NCI-H1417 (cell line): ENCODE measurements around the gene RPH3AL.
A peak's percentile ranks its signal among the peaks of the same experiment; 100 is the strongest.

Experiments used
- DNase-seq, 3 experiments: peaks; one replicate each; lab custom pipeline; 2025; lab: John Stamatoyannopoulos, UW

Gene RPH3AL, protein sequence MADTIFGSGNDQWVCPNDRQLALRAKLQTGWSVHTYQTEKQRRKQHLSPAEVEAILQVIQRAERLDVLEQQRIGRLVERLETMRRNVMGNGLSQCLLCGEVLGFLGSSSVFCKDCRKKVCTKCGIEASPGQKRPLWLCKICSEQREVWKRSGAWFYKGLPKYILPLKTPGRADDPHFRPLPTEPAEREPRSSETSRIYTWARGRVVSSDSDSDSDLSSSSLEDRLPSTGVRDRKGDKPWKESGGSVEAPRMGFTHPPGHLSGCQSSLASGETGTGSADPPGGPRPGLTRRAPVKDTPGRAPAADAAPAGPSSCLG

DNA sequence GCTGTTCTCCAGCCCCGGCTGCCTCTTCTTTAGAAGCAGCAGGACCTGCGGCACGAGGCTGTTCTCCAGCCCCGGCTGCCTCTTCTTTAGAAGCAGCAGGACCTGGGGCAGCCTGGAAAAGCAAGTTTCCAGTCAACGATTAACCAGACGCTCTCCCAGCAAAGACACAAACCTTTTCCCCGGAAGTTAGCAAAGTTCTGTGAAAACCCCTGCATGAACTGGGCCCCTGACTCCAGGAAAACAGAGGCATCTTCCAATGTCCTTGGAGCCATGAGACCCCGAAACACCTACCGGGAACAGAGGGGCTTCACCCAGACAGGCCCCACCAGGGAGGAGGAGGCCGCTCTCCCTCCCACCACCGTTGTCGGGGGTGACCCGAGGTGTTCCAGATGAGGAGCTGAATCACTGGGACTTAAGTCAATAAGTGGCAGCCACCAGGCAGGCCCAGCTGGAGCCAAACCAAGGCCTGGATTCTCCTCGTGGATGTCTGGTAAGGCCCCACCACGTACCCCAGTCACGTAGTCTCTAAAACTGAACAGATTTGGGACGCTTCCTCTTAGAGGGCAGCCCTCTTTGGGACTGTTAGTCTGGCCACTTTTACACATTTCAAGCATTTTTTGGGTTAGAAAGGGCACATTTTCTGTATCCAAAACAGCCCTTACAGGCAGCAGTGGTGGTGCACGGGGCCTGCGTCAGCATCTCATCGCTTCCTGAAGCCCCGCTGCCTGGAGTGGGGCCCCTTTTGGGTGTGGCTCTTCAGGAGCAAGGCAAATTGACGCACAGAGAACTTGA is at the start of gene RPH3AL:
Gene RPH3AL, minus strand, starts transcription at position 387 of the 792 bp plus-strand sequence. CDS start 25,264 bp downstream, outside the sequence.
- peak; percentile 85 to 87 (median 87) for DNase-seq

DNA sequence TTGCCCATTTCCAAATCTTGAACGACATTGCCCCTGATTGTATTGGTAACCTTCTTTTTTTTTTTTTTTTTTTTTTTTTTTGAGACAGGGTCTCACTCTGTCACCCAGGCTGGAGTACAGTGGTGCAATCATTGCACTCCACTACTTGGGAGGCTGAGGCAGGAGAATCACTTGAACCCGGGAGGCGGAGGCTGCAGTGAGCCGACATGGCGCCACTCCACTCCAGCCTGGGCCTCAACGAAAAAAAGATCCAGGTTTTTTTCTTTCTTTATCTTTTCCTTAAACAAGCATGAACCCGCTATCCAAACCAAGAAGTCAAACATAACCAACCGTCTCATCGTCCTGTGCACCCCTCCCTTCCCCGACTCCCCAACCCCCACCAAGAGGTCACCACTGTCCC is 47.6 kb upstream of the RPH3AL start:
- no peak for DNase-seq

DNA sequence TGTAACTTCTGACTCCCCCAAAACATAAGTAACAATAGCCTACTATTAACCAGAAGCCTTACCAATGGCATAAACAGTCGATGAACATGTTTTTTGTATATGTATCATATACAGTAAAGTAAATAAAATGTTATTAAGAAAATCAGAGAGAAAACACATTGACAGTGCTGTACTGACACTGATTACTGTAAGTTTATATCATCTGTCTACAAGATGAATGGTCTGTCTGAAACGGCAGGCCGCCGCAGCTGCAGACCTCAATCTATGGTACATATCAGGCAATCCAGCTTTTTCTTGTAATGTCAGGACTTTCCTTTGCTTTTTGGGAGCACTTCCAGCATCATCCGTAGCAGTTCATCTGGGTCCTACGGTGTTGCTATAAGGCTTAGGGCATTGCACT is 44.2 kb upstream of the RPH3AL start:
- DNase-seq = peak in 1 of 3 experiments; percentile 36

DNA sequence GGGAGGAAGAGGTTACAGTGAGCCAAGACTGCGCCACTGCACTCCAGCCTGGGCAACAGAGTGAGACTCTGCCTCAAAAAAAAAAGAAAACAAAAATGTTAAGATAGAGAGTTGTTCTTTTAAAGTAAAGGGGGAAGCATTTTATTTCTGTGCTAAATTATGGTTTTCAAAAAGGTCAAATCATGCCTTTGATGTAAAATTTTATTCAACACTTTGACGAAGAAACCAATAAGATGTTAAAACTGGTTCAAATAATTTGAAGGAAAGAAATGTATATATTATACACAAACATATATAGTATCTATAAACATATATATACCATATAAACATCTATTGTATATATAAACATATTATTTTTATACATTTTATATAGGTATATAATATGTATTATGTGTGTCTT is 43.4 kb upstream of the RPH3AL start:
- no peak for DNase-seq

DNA sequence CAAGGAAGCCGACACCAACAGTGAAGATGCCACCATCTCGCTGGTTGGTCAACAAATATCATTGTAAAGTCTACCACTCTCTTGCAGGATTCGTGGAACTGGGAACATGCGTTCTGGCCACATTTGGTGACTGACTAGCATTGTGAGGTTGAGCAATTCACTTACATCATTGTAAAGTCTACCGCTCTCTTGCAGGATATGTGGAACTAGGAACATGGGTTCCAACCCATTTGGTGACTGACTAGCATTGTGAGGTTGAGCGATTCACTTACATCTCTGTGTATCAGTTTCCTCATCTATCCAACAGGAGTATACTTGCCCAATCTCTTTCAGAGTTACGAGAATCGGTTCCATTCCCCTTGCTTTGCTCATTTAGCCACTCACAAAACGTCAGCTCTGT is 42.6 kb upstream of the RPH3AL start:
- no peak for DNase-seq

DNA sequence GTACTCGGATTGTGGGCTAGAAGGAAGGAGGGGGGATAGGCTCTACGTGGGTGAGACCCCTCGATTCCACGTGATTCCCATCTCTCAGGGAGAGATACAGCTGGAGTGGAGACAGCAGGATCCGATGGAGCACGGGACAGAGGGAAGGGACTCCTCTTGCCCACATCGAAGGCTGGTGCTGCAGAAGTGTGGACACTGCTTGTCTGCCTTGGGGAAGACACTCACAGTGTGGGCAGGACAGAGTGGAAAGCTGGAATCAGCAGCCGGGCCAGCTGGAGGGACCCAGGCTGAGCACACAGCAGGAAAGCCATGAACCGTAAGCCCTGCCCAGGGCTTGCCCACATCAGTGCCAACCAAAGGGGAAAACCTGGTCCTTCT is 42.1 kb upstream of the RPH3AL start:
- no peak for DNase-seq

DNA sequence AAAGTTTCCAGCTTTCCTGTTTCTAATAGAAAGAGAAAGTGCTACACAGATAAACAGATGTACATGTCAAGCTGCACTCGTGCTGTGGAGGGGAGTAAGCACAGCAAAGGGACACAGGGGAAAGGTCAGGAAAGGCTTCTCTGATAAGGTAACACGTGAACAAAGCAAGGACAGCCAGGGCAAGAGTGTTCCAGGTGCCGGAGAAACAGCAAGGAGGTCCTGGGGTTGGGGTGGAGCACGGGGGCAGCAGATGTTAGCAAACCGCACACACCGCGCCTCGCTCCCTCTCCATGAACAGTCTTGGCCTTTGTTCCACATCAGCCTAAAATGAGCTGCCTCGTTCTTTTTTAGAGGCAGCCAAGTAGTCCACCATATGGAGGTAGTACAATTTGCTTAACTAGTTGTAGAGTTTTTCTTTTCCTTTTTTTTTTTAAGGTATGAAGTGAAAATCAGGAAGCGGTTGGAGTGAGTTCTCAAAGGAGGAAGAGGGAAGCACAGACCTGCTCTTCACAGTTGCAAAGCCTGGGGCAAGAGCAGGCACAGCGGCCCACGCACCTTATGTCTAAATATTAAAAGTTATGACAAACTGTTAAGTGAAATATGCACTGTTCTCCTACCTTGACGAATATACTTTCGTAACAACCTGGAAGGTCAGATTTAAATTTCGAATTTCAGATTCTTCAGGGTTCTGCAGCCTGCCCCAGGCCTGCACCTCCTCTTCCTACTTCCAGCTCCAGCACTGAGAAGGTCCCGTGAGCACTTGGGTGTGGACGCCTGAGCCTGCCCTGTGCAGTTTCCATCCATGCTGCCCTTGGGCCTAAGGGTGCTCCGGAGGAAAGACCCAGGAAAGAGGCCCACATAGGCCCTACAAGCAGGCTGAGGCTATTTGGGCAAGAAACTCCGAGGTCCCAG is 41.5 kb upstream of the RPH3AL start:
- DNase-seq = no peak

DNA sequence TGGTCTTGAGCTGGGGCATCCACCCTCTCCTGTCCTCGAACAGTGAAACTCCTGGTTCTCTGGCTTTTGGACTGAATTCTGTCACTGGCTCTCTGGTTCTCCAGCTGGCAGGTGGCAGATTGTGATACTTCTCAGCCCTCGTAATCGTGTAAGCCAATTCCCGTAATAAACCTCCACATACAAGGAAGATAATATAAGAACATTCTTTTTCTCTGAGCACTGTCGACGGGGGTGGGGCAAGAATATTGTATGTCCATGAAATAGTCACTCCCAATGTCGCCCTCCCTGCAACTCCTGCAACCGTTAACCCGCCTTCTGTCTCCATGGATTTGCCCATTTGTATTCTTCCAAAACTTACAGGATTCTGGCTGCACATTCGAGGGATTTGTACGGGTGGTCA is 39.2 kb upstream of the RPH3AL start:
- no peak for DNase-seq

DNA sequence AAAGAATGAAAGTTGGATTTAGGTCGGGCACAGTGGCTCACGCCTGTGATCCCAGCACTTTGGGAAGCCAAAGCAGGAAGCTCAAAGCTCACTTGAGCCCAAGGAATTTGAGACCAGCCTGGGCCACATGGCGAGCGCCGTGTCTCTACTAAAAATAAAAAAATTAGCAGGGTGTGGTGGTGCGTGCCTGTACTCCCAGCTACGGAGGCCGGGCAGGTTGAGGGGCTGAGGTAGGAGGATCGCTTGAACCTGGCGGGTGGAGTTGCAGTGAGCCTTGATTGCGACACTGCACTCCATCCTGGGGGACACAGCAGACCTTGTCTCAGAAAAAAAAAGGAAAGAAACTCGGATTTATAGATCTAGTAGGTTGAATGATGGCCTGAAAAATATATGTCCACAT is 37.4 kb upstream of the RPH3AL start:
- no peak for DNase-seq

DNA sequence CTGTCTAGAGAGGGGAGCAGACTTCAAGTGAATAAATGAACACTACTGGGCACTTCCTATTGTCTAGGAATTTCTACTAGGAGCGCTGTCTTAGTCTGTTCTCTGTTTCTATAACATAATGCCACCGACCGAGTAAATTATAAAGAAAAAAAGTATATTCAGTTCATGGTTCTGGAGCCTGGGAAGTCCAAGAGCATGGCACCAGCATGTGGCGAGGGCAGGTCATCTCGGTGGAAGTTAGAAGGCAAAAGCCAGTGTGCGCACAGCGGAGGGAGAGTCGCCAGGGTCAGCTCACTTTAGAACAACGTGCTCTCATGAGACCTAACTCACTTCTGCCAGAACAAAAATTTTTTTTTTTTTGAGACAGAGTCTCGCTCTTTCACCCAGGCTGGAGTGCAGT is 35.5 kb upstream of the RPH3AL start:
- DNase-seq = no peak

DNA sequence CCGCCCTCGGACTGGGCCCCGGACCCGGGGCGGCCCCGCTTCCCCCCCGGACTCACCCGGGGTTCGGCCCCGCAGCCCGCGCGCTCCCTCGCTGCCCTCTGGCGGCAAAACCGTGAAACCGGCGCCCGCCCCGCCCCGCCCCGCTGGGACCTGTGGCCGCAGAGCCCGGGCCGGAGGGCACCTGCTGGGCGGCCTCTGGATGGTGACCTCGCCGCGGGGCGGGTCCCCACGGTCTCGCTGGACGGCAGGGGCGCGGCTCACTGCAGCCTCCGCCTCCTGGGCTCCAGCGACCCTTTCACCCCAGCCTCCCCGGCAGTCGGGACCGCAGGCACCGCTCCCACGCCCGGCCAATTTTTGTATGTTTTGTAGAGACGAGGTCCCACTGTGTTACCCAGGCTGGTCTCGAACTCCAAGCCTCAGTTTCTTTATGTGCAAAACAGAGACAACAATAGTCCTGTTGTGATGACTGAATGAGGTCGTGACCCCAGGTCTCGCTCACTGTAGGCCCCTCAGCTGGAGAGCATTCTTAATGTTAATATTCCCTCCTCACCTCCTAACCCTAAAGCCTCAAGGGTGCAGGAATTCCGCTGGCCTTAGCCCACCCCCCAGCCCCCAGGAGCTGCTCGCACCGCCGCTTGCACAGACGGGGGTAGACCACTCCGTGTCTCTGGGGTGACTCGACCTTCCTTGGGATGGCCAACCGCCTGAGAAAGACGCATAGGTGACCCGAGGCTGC is 33.7 kb upstream of the RPH3AL start:
- DNase-seq = peak; percentile 44 to 63 (median 46)

DNA sequence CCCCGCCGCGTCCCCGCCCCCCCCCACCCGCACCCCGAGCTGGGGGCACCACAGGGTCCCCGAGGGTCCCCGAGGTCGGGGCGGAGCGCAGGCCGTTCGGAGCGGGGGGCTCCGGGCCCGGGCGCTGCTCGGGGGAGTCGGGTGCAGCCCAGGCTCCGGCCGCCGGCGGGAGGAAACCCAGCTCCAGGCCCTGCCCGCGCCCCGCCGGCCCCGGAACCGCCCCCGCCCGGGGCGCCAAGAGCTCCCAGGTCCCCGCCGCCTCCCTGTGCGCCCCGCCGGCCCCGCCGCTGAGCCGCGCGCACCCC is 33.2 kb upstream of the RPH3AL start:
- DNase-seq = no peak

DNA sequence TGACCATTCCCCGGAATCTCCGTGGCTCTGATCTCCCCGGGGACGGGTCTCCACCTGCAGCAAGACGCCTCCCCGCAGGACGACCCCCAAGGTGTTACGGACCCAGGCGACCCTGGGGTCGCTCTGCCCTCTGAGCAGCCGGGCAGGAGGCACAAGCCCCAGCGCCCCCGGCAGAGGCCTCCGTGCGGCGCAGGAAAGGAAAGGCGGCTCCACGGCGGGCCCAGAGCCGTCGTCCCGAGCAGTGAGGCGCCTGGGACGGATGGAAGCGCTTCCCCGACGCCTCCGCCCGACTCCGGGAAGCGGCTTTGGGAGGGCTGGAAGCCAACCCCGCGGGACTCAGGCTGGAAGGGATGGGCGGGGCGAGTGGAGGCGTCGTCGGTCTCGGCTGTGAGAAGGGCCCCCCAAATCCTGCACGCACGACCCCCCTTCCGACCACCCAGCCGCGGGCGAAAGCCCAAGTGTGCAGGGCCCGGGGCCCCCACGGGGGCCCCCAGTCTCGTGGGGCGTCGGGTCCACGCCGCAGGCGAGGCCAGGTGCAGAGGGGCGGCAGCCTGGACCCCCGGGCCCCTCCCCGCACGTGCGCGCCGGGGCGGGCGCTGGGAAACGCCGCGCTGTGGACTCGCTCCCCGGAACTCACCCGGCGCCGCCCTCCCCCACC is 32.7 kb upstream of the RPH3AL start:
- peak; percentile 29 to 52 (median 30) for DNase-seq

DNA sequence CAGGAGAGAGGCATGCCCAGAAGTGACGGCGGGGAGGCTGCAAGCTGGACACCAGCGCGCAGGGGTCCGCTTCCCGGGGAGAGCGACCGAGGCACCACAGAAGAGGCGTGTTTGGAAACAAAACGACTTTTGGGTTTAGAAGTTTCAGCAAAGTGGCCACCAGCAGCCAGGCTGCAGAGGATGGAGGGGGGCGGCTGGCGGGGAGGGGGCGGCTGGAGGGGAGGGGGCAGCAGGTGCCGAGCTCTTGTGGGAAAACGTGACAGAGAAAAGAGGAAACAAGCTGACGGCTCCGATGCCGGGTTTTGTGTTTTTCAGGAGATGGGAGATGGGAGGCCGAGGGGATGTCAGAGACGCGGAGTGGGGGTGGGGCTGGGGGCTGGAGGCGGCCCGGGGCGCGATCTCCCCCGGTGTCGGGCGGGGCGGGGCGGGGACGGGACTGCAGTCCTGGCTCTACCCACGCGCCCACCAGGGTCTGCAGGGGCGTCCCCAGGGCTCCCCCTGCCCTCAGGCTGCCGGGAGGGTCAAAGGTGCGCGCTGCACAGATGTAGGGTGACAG is 32.1 kb upstream of the RPH3AL start:
- DNase-seq = peak in 1 of 3 experiments; percentile 24

DNA sequence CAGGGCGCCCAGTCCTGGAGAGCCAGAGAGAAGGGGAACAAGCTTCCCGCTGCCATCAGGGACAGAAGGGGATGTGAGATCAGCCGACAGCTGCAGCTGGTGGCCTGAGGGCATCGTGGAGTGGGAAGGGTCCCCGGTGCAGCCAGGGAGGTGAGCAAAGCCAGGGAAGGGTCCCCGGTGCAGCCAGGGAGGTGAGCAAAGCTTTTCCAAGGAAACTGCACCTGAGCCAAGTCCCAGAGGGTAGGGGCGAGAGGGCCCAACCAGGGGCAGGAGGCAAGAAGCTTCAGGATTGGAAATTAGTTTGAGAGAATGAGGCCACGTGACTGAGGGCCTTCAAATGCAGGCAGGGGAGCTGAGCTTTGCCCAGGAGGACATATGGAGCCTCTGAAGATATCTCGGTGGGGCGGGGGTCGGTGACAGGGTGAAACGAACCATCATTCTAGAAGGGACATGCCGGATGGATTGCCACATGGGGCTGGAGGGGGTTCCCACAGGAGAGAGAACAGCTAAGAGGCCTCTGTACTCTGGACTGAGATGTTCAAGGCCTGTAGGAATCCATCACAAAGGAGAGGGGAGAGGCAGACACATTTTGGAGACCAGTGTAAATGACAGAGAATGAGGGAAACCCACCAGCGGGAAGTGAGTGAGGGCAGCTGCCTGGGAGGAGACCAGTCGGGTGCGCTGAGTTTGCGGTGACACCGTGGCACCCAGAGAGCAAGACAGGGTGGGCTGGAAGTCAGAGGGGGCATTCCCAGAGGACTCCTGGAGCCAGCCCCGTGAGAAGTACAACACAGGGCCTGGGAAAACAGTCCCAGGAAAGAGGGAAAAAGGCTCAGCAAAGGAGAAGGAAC is 31.4 kb upstream of the RPH3AL start:
- no peak for DNase-seq

DNA sequence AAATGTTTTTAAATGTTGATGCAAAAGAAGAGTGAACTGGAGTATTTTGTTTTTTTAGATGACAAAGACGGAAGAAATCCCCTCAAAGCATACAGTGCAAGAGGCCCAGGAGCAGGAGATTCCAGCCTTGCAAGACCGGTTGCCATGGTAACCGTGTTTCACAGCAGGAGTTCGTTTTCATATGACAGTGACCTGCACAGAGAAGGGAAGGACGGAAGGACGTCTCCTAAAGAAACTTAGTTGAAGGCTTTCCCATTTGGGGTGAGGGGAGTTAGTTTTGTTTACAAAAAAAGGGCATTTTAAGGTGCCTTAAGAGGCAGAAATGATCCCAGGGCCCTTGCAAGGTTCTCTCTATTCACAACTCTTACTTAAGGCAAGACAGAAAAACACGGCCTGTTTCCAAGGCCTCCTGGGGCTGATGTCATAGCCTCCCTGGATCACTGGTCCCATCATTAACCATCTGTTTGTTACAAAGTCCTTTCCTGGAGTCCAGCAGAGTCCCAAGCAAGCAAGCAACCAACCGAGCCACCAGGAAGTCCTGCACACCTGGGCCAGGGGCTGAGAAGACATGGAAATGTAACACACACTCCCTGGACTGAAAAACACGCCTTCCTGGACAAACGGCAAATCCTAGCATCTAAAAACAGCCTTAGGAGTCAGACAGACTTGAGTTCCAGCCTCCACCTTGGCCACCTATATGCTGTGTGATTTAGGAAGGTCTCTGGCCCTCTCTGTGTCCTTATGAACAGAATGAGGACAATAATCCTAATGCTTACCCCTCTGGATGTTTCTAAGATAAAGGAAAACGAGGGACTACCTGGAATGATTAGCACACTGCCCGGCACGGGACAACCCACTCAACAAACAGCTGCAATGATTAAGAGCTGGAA is 30.3 kb upstream of the RPH3AL start:
- peak; percentile 15 to 74 (median 40) for DNase-seq

DNA sequence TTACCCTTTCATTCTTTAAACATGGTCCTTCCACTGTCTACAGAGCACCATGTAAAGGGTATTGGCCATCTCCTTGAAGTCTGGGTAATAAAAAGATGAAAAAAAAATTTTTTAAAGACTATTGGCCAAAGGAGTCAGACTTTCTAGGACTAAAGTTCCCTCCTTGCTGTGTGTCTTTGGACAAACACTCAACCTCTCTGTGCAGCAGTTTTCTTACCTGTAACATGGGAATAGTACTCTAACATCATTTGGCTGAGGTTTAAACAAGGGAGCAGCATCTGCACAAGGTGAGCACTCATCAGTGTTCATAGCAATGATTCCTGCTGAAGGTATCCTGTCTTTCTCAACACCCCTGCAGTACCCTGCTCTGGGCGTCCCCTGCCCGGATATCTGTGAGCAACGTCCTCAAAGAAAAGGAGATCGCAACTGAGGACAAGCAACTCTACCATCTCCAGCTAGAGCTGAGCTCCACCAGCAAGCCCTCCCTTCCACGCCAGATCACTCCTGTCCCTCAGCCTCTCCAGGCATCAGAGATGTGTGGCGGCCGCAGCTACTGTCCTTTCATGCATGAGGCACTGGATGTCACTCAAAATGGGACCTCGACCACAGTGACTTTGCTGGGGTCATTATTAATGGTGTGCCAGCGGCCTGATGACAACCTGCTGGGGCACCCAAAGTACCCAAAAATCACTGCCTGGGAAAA is 29.5 kb upstream of the RPH3AL start:
- DNase-seq = no peak

DNA sequence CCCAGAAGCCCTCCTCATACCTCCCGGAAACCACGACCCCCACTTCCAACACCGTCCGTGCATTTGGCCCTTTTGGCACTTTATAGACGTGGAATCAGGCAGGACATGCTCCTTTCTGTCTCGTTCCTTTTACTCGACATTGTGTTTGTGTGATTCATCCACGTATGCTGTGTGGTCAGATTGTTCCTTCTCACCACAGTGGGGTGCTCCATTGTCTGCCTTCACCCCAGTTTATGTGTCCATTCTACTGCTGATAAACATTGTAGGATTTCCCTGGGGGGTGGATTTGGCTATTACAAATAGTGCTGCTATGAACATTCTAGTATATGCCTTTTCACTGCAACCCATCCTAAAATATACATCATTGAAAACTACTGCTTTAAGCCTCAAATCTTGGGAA is 28.9 kb upstream of the RPH3AL start:
- DNase-seq = no peak
